ENCODE results near the gene ENOX1.

- TF ChIP-seq YY1 (IDR thresholded peaks at IDR 0.05; ENCODE audit: low read depth, low read length) (no peak), RFX5 (IDR thresholded peaks at IDR 0.05; ENCODE audit: borderline replicate concordance, low read depth, low read length) (no peak), POLR2A (IDR thresholded peaks at IDR 0.05; ENCODE audit: control extremely low read depth in 1 of 2, low read depth in 2 of 2, low read length in 2 of 2) (no peak), POLR2AphosphoS5 (IDR thresholded peaks at IDR 0.05; ENCODE audit: low read depth, low read length) (no peak), SP2 (IDR thresholded peaks at IDR 0.05; ENCODE audit: low read length) (no peak), JUND (IDR thresholded peaks at IDR 0.05; ENCODE audit: low read length) (no peak), CTCF (IDR thresholded peaks at IDR 0.05; ENCODE audit: control extremely low read depth in 1 of 3, insufficient read depth in 1 of 3, low read depth in 1 of 3, low read length in 3 of 3) (no peak), TAF7 (optimal IDR thresholded peaks at IDR 0.05; ENCODE audit: borderline replicate concordance, low read depth, low read length) (no peak), EP300 (IDR thresholded peaks at IDR 0.05; ENCODE audit: borderline replicate concordance in 1 of 2, low read depth in 2 of 2, low read length in 2 of 2) (no peak), CREB1 (IDR thresholded peaks at IDR 0.05) (no peak), MAFK (IDR thresholded peaks at IDR 0.05; ENCODE audit: low read depth, low read length) (no peak), CEBPB (IDR thresholded peaks at IDR 0.05; ENCODE audit: low read depth, low read length) (no peak), EZH2 (IDR thresholded peaks at IDR 0.05; ENCODE audit: low read depth, low read length, severe bottlenecking) (no peak)
Measured at GRCh38 chr13:43273362-43273761, 513.4 kb downstream of the ENOX1 start.

Measured in H1 (cell line).